GM12878 (cell line): ENCODE results near the gene RNF113A. TPM values are rescaled to one million over a fixed set of nuclear protein-coding genes. Genes with fewer than 3 reads are reported as not detected.

Experiments
- BHLHE40 ChIP-seq, 2 experiments: fragments of 450-650 bp in 1 of 2; IDR thresholded peaks; 2 replicates each; pipeline ENCODE4 v1.6.1; 2011 to 2017; ENCODE audit warnings: low read depth in 2 of 2, borderline replicate concordance in 1 of 2, improper control_type of control experiment in 1 of 2, low read length in 1 of 2, mild to moderate bottlenecking in 1 of 2
- CHD1 ChIP-seq: IDR thresholded peaks from 2 replicates; pipeline ENCODE4 v1.6.1; 2012; ENCODE audit warnings: low read depth, low read length, improper control_type of control experiment
- DPF2 ChIP-seq: fragments of 450-650 bp; IDR thresholded peaks from 2 replicates; pipeline ENCODE4 v1.6.1; 2017; ENCODE audit warnings: mild to moderate bottlenecking
- EP300 ChIP-seq, 2 experiments: fragments of 150-350 bp in 1 of 2; IDR thresholded peaks; 2 replicates each; pipeline ENCODE4 v1.6.1; 2011 to 2012; ENCODE audit warnings: low read depth in 2 of 2, low read length in 2 of 2, borderline replicate concordance in 1 of 2, improper control_type of control experiment in 1 of 2, inconsistent platforms in 1 of 2; ENCODE audit not compliant: control insufficient read depth in 1 of 2
- FOXM1 ChIP-seq: IDR thresholded peaks from 2 replicates; pipeline ENCODE4 v1.6.1; 2012; ENCODE audit warnings: low read depth, mild to moderate bottlenecking, inconsistent platforms, low read length, moderate library complexity
- HCFC1 ChIP-seq: fragments of 150-350 bp; IDR thresholded peaks from 2 replicates; pipeline ENCODE4 v1.6.1; 2014; ENCODE audit warnings: low read length
- MEF2A ChIP-seq: IDR thresholded peaks from 2 replicates; pipeline ENCODE4 v1.6.1; 2011; ENCODE audit warnings: low read depth, mild to moderate bottlenecking, low read length, moderate library complexity; ENCODE audit not compliant: insufficient read depth
- NRF1 ChIP-seq: conservative IDR thresholded peaks from 2 replicates; pipeline ENCODE4 v1.6.1; 2011; ENCODE audit warnings: mild to moderate bottlenecking, low read depth, low read length, improper control_type of control experiment
- PAX5 ChIP-seq: IDR thresholded peaks from 2 replicates; pipeline ENCODE4 v1.6.1; 2011; ENCODE audit warnings: low read depth, low read length, borderline replicate concordance
- POLR2A ChIP-seq: IDR thresholded peaks from 2 replicates; pipeline ENCODE4 v1.6.1; 2011; ENCODE audit warnings: low read depth, mild to moderate bottlenecking, low read length
- SIX5 ChIP-seq: IDR thresholded peaks from 2 replicates; pipeline ENCODE4 v1.6.1; 2011; ENCODE audit warnings: mild to moderate bottlenecking, low read depth, low read length, moderate library complexity; ENCODE audit not compliant: severe bottlenecking
- SMAD1 ChIP-seq: fragments of 450-650 bp; IDR thresholded peaks from 2 replicates; pipeline ENCODE4 v1.6.1; 2018; ENCODE audit warnings: mild to moderate bottlenecking, low read depth; ENCODE audit not compliant: partially characterized antibody
- SMARCA5 ChIP-seq: fragments of 450-650 bp; IDR thresholded peaks from 2 replicates; pipeline ENCODE4 v1.6.1; 2017; ENCODE audit warnings: mild to moderate bottlenecking
- STAT3 ChIP-seq: IDR thresholded peaks from 2 replicates; pipeline ENCODE4 v1.6.1; 2011; ENCODE audit warnings: low read depth, low read length, improper control_type of control experiment
- YBX1 ChIP-seq: fragments of 450-650 bp; IDR thresholded peaks from 2 replicates; pipeline ENCODE4 v1.6.1; 2016; ENCODE audit warnings: antibody characterized with exemption
- ZBED1 ChIP-seq: IDR thresholded peaks from 2 replicates; pipeline ENCODE4 v1.6.1; 2016; ENCODE audit warnings: borderline replicate concordance
- ZNF274 ChIP-seq: IDR thresholded peaks from one replicate; pipeline ENCODE4 v1.8.0; 2011; ENCODE audit not compliant: insufficient read length, insufficient read depth
- ZSCAN29 ChIP-seq: fragments of 450-650 bp; IDR thresholded peaks from 2 replicates; pipeline ENCODE4 v1.6.1; 2017; ENCODE audit warnings: mild to moderate bottlenecking, moderate library complexity
- polyA plus RNA-seq, 11 experiments: library from polyadenylated mRNA; depleted of rRNA in 4 of 11; unstranded in 6 of 11; stranded (reverse) in 5 of 11; fragments of >200 nt; fragmentation: Nextera tagmentation in 4 of 11; fragmentation: Illumina TruSeq in 1 of 11; extraction: Ambion mirVana in 4 of 11; extraction: Trizol in 1 of 11; gene quantifications; 1 replicate in 1 of 11; 2 replicates in 10 of 11; pipeline versions ENCODE4 v1.2.1 to v1.2.3, GENCODE V29; 2011 to 2016; ENCODE audit warnings: inconsistent platforms in 2 of 11, missing spikeins in 2 of 11, low read depth in 1 of 11
- total RNA-seq, 4 experiments: library from RNA; depleted of rRNA in 3 of 4; stranded (reverse); fragments of >200 nt in 3 of 4; fragmentation: Illumina TruSeq in 1 of 4; extraction: Trizol in 1 of 4; gene quantifications; 2 replicates each; pipeline versions ENCODE4 v1.2.1 to v1.2.3, GENCODE V29; 2013 to 2021
- TF ChIP-seq, protein P1 (sequence below): fragments of 450-650 bp; conservative IDR thresholded peaks from 2 replicates; pipeline ENCODE4 v1.6.1; 2017; ENCODE audit warnings: mild to moderate bottlenecking, moderate library complexity
- TF ChIP-seq, protein P2 (sequence below): fragments of 150-350 bp; IDR thresholded peaks from 2 replicates; pipeline ENCODE4 v1.6.1; 2014; ENCODE audit warnings: mild to moderate bottlenecking, low read depth, low read length
- TF ChIP-seq, protein P3 (sequence below): fragments of 450-650 bp; formaldehyde crosslinking; IDR thresholded peaks from 2 replicates; pipeline ENCODE4 v1.5.0; 2022; ENCODE audit warnings: mild to moderate bottlenecking, missing genetic modification characterization
- TF ChIP-seq, protein P4 (sequence below): fragments of 450-650 bp; IDR thresholded peaks from 2 replicates; pipeline ENCODE4 v1.6.1; 2016; ENCODE audit warnings: mild to moderate bottlenecking

The RNF113A gene
- total and polyA plus RNA-seq, 10 of the 15 experiments (the other 5 are each of a cell fraction or from before 2014, with no cell fraction given), result 20.6 to 33.1 (median 23.4) TPM

DNA sequence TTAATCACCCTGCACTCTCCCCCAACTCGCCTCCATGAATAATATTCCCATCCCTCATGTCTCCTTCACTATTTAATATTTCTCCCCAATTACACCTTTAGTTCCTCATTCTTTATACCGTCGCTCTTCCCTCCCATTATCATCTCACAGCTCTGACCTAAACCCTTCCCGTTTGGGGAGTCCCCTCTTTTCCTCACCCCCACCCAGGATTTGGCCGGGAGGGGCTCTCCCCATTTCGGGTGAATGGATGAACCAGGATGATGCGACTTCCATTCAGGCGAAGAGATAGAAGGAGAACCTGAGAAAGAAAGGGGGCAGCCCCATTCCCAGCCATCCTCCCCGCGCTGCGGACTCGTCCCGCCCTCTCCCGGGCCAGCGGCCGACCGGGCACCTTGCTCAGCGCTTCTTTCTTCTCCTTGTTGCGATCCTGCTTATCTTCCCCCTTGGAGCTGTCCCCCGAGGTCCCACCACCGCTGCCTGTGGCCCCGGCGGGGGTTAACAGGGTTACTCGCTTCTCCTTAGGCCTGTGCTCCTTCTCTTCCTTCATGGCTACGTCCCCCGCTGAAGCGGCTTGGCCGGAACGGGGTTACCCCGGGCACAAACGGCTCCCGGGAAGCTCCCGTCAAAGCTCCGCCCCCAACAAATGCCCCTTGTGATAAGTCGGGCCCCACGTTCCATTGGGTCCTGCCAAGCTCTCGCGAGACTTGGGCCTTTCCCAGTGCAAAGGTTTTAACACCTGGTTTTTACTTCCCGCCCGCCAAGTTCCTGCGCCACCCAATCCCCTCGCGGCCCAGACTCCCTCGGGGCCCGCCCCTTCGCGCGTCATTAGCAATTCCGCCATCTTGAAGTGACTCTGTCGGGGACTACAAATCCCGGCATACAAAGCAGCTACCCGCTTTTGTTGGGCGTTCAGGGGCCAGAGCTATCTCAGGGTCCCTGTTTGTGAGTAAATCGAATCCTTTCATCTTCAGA lies 18.9 kb downstream of the RNF113A start, which contains the start of gene UPF3B (continued):
- TF ChIP-seq, protein P1, sequence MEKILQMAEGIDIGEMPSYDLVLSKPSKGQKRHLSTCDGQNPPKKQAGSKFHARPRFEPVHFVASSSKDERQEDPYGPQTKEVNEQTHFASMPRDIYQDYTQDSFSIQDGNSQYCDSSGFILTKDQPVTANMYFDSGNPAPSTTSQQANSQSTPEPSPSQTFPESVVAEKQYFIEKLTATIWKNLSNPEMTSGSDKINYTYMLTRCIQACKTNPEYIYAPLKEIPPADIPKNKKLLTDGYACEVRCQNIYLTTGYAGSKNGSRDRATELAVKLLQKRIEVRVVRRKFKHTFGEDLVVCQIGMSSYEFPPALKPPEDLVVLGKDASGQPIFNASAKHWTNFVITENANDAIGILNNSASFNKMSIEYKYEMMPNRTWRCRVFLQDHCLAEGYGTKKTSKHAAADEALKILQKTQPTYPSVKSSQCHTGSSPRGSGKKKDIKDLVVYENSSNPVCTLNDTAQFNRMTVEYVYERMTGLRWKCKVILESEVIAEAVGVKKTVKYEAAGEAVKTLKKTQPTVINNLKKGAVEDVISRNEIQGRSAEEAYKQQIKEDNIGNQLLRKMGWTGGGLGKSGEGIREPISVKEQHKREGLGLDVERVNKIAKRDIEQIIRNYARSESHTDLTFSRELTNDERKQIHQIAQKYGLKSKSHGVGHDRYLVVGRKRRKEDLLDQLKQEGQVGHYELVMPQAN, result peak; percentile 60
- TF ChIP-seq SMARCA5 (no peak), PAX5 (no peak), DPF2 (0 out of 2 replicates have a peak, but pooled peaks have one; percentile 33), SIX5 (peak; percentile 66), SMAD1 (no peak), STAT3 (no peak), FOXM1 (no peak), EP300 (IDR thresholded peaks at IDR 0.05; ENCODE audit: borderline replicate concordance in 1 of 2, control insufficient read depth in 1 of 2, low read depth in 2 of 2, low read length in 2 of 2) (no peak), HCFC1 (peak; percentile 77), BHLHE40 (IDR thresholded peaks at IDR 0.05; ENCODE audit: borderline replicate concordance in 1 of 2, low read depth in 2 of 2, low read length in 1 of 2) (peak in 1 of 2 experiments; percentile 8; a peak in 1 of 4 replicates), ZNF274 (no peak), CHD1 (no peak), POLR2A (peak; percentile 78), ZSCAN29 (no peak), ZBED1 (no peak), YBX1 (no peak), MEF2A (no peak), NRF1 (no peak)
- TF ChIP-seq, protein P2, sequence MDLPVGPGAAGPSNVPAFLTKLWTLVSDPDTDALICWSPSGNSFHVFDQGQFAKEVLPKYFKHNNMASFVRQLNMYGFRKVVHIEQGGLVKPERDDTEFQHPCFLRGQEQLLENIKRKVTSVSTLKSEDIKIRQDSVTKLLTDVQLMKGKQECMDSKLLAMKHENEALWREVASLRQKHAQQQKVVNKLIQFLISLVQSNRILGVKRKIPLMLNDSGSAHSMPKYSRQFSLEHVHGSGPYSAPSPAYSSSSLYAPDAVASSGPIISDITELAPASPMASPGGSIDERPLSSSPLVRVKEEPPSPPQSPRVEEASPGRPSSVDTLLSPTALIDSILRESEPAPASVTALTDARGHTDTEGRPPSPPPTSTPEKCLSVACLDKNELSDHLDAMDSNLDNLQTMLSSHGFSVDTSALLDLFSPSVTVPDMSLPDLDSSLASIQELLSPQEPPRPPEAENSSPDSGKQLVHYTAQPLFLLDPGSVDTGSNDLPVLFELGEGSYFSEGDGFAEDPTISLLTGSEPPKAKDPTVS, result no peak
- TF ChIP-seq, protein P3, sequence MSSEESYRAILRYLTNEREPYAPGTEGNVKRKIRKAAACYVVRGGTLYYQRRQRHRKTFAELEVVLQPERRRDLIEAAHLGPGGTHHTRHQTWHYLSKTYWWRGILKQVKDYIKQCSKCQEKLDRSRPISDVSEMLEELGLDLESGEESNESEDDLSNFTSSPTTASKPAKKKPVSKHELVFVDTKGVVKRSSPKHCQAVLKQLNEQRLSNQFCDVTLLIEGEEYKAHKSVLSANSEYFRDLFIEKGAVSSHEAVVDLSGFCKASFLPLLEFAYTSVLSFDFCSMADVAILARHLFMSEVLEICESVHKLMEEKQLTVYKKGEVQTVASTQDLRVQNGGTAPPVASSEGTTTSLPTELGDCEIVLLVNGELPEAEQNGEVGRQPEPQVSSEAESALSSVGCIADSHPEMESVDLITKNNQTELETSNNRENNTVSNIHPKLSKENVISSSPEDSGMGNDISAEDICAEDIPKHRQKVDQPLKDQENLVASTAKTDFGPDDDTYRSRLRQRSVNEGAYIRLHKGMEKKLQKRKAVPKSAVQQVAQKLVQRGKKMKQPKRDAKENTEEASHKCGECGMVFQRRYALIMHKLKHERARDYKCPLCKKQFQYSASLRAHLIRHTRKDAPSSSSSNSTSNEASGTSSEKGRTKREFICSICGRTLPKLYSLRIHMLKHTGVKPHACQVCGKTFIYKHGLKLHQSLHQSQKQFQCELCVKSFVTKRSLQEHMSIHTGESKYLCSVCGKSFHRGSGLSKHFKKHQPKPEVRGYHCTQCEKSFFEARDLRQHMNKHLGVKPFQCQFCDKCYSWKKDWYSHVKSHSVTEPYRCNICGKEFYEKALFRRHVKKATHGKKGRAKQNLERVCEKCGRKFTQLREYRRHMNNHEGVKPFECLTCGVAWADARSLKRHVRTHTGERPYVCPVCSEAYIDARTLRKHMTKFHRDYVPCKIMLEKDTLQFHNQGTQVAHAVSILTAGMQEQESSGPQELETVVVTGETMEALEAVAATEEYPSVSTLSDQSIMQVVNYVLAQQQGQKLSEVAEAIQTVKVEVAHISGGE, result no peak
- TF ChIP-seq, protein P4, sequence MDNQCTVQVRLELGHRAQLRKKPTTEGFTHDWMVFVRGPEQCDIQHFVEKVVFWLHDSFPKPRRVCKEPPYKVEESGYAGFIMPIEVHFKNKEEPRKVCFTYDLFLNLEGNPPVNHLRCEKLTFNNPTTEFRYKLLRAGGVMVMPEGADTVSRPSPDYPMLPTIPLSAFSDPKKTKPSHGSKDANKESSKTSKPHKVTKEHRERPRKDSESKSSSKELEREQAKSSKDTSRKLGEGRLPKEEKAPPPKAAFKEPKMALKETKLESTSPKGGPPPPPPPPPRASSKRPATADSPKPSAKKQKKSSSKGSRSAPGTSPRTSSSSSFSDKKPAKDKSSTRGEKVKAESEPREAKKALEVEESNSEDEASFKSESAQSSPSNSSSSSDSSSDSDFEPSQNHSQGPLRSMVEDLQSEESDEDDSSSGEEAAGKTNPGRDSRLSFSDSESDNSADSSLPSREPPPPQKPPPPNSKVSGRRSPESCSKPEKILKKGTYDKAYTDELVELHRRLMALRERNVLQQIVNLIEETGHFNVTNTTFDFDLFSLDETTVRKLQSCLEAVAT, result no peak
